Cardiac fibroblast (primary cell): Measurements from ENCODE around the gene BCL2A1.
"Not testable (repeated sequence)": the region's sequence is repeated elsewhere in the genome, so short reads cannot be mapped to it uniquely, and the experiment has no call there.

Source experiments
- DNase-seq, 2 donors: peaks; one replicate each; pipeline versions ENCODE4 v3.0.0 to v3.0.0-alpha.2; 2010; ENCODE audit warnings: low read depth in 2 of 2
- H3K4me3 ChIP-seq, 2 donors: replicated peaks in 1 of 2; 1 replicate in 1 of 2; 2 replicates in 1 of 2; pipeline ENCODE4 v1.5.1; 2011; ENCODE audit warnings: low read depth in 2 of 2, low read length in 2 of 2, mild to moderate bottlenecking in 2 of 2, moderate library complexity in 1 of 2
- CTCF ChIP-seq: IDR thresholded peaks from one replicate; pipeline ENCODE4 v1.5.1; 2011; ENCODE audit warnings: low read depth, mild to moderate bottlenecking, low read length, inconsistent platforms

The BCL2A1 gene

GRCh38 chr15:79948095-79948695, 22.8 kb downstream of the BCL2A1 start:
- H3K4me3 ChIP-seq: no peak overlapping the region
- DNase-seq: no peak
- TF ChIP-seq CTCF: no peak

GRCh38 chr15:79947009-79947408, 24.0 kb downstream of the BCL2A1 start:
- TF ChIP-seq CTCF: no peak
- no peak overlapping the region for H3K4me3 ChIP-seq
- DNase-seq: no peak

GRCh38 chr15:79944622-79945021, 26.4 kb downstream of the BCL2A1 start:
- H3K4me3 ChIP-seq: no peak overlapping the region
- DNase-seq: no peak
- no peak for TF ChIP-seq CTCF

- peak; percentile 16 to 57 for DNase-seq
- H3K4me3 ChIP-seq: no peak overlapping the region
- TF ChIP-seq CTCF: no peak
Measured at GRCh38 chr15:79943820-79944219, 27.2 kb downstream of the BCL2A1 start.

- TF ChIP-seq CTCF: no peak
- no peak overlapping the region for H3K4me3 ChIP-seq
- DNase-seq: peak in 1 of 2 donors; percentile 52
Measured at GRCh38 chr15:79942741-79943481, 28.1 kb downstream of the BCL2A1 start.

- no peak for TF ChIP-seq CTCF
- no peak for DNase-seq
- H3K4me3 ChIP-seq: no peak overlapping the region
Measured at GRCh38 chr15:79939399-79939798, 31.6 kb downstream of the BCL2A1 start.

- no peak overlapping the region for H3K4me3 ChIP-seq
- no peak for DNase-seq
- no peak for TF ChIP-seq CTCF
Measured at GRCh38 chr15:79938143-79938542, 32.9 kb downstream of the BCL2A1 start.

- H3K4me3 ChIP-seq: not testable (repeated sequence)
Measured at GRCh38 chr15:79935556-79936201, 35.3 kb downstream of the BCL2A1 start.

More at GRCh38 chr15:79935556-79936201, 35.3 kb downstream of the BCL2A1 start:
- DNase-seq: peak in 1 of 2 donors; percentile 8
